ENCODE measurements around the gene BRCC3.
"Not testable (repeated sequence)": the region's sequence is repeated elsewhere in the genome, so short reads cannot be mapped to it uniquely, and the experiment has no call there.

The BRCC3 gene

DNA sequence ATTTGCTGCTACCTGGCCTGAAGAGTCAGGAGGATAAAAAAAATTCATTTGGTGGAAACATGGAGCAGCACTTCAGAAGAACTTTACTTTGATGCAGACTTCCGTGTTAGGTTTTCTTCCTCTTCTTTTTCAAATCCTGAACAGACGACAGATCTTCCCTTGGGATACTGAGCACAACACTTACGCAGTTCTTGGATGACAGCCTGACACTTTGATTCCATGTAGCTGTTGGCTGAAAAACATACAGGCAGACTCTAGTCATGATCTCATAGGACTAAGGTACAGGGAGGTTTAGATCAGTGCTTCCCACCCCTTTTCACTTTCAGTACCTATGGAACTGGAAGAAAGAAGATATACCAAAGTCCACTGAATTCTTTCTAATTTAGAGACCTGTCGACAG is 9.5 kb upstream of the BRCC3 start:
- DNase-seq, result no peak

GRCh38 chrX:155065035-155065734 is 6.1 kb upstream of the BRCC3 start:
- no peak for DNase-seq

DNA sequence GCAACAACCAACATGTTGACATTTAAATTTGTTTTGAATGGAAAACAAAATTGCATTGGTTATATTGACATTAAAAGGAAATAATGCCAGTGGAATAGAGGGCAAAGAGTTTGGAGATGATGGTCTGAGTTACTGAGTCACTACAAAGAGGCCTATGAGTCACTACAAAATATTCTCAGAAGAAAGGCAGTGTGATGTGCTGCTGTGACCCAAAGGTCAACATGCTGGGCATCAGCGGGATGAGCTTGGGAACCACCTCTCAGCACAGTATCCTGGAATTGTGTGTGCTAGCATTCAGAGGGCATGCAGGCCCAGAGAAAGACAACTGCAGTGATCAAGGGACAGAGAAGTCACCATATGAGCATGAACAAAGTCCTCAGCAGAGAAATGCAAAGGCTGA is 3.1 kb upstream of the BRCC3 start:
- DNase-seq, result no peak

DNA sequence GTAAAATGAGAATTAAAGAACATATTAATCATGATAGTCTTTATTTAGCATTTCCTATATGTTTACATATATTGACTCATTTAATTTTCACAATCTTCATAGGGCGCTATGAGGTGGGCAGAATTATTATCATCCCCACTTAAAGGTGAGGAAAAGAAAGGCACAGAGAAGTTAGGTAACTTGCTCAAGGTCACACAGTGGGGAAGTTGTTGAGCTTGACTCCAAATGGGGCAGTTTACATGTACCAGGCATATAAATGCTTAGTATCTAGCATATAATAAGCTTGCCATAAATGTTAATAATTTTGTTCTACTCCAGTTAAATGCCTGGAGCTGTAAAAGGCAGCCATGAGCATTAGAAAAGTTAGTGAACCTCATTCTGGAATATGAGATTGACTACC is 1.9 kb upstream of the BRCC3 start:
- DNase-seq, result no peak

- DNase-seq, result no peak
Measured at GRCh38 chrX:155070038-155070437, 1.3 kb upstream of the BRCC3 start.

GRCh38 chrX:155070663-155070974 is 689 bp upstream of the BRCC3 start:
- DNase-seq, result peak in 1 of 6 experiments; percentile 40

DNA sequence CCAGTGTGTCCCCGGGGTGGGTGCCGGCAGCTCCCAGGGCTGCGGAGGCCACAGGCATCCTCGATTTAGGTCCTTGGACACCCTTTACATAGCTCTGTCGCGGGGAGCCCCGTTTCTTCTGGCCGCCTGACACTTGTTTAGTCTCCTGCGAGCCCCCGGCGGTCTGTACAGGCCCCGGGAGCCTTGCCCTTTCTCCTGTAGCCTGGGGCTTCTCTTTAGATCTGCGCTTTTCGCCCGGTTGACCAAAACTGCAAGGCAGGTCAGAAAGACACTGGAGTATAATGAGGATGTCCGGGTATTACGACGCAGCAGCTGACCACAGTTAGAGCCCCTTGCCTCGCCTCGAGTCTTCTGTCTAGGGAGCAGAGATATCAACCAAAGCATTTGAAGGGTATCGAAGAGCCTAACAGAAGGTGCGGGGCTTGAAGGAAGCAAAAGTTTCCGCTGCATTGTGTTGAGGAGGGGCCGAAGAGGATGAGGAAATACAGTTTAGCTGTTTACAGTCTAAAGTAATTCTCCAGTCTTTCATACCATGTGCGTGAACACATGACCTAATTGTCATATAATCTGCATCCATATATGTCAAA is 479 bp downstream of the BRCC3 start:
- DNase-seq, result peak in 3 of 6 experiments; percentile 2 to 72 (median 28)

GRCh38 chrX:155086202-155086840 is 15.0 kb downstream of the BRCC3 start:
- DNase-seq, result peak in 5 of 6 experiments; percentile 2 to 23 (median 11)

GRCh38 chrX:155086961-155087735 is 15.8 kb downstream of the BRCC3 start:
- DNase-seq, result no peak

GRCh38 chrX:155094468-155095061 is 23.3 kb downstream of the BRCC3 start:
- peak in 5 of 6 experiments; percentile 3 to 53 (median 16) for DNase-seq

DNA sequence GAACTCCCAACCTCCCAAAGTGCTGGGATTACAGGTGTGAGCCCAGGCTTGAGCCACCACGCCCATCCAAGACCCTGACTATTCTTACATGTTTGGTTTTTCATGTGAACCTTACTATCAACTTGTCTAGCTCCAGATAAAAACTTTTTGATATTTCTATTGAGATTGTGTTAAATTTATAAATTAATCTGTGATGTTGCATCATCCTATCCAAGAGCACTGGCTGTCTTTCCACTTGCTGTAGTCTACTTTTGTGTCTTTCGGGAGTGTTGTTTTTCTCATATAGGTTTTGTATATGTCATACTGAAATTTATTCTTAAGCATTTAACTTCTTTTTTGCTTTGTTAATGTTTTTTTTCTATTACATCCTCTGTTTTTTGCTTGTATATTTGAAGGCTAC is 34.6 kb downstream of the BRCC3 start:
- no peak for DNase-seq

- DNase-seq, result no peak
Measured at GRCh38 chrX:155108427-155108826, 37.1 kb downstream of the BRCC3 start.

GRCh38 chrX:155112171-155112570 is 40.9 kb downstream of the BRCC3 start:
- no peak for DNase-seq

DNA sequence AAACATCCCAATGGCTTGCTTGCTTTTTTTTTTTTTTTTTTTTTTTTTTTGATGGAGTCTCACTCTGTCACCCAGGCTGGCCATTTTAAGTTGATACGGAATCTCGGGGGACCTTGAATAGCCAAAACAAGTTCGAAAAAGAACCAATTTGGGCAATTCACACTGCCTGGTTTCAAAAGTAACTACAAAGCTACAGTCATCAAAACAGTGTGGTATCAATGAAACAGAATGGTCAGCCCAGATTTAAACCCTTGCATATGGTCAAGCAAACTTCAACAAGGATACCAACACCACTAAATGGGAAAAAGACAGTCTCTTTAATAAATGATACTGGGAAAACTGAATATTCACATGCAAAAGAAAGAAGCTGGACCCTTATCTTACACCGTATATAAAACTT is 41.8 kb downstream of the BRCC3 start:
- DNase-seq, result no peak

DNA sequence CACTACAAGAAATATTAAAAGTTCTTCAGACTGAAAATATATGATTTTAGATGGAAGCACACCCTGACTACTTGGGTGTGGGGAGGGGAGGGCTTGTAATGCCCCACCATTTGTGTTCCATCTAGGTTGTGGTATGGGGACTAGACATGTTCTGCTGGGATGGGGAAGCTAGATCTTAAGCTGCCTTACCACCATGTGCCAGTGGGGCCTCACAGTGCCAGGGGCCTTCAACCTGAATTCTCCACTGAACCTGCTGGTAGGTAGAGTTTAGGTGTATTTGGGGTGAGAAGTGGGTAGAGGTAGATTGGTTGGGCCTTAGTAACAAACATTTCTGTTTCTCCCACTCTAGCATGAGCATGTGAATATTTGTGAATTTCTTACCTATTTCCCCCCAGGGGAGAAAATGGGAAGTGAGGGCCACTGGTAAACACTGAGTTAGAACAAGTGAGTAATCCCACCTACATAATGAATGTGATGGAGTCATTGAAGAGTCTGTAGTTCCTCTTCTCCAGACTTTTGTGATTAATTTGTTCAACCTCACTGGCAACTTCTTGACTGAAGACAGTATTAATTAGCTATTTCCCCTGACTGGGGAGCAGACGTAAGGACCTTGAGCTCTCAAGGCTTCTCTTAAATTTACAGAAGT is 44.0 kb downstream of the BRCC3 start:
- DNase-seq, result no peak

- DNase-seq, result no peak
Measured at GRCh38 chrX:155127465-155127864, 56.2 kb downstream of the BRCC3 start.

DNA sequence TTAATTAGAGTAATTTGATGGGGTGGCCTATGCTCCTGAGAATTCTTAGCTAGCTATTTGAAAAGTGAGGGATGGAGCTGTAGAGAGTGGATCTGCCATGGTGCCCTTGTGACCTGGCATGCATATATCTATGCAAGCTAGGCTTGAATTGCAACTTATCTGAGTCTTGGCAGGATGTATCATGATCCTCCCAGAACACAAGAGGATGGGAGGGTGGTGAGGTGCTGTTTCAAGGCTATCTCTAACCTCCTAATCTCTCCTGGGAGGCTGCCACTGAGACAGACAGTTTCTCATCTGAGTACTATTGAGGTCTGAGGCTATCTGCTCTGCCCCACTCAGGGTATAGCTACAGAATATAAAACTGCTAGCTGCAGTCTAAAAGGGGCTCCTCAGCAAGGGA is 56.6 kb downstream of the BRCC3 start:
- no peak for DNase-seq

- no peak for DNase-seq
Measured at GRCh38 chrX:155132110-155132509, 60.8 kb downstream of the BRCC3 start.

DNA sequence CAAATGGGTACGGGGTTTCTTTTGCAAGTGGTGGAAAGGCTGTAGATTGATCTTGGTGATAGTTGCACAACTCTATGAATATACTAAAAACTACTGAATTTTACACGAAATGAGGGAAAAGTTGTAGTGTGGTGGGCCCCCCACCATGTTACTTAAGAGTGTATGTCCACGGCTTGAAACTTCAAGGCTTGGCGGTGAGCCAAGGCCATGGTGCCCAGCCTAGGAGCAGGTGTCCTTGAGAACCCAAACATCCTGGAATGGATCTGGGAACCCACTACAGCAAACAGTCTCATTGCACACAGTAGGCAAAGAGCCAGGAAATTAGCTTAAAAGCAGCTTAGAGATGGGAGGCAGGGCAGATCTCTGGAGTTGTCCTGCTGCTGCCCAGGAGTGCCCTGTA is 62.9 kb downstream of the BRCC3 start:
- no peak for DNase-seq

- no peak for DNase-seq
Measured at GRCh38 chrX:155143959-155144548, 72.7 kb downstream of the BRCC3 start.

DNA sequence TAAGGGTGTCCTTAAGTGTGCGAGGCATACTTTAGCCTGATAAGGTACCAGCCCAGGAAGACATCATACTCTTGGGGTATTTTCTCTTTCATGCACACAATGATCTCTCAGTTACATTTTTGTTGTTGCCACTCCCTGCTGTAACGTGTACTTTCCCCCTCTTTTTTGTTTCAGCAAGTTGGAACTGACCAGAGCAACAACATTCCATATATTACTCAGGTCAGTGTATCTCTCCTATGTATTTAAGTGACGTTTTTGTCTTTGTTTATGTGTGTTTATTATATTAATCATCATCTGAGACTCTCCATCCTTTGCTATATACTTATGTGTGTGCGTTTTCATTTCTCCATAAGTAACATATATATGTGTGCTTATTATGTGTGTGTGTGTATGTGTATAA is 73.6 kb downstream of the BRCC3 start:
- no peak for DNase-seq

GRCh38 chrX:155147612-155148011 is 76.3 kb downstream of the BRCC3 start:
- DNase-seq, result not testable (repeated sequence)
